ENCODE measurements around the gene CHN1. TPM values are rescaled to one million over a fixed set of nuclear protein-coding genes. Genes with fewer than 3 reads are reported as not detected.

Gene CHN1
- total RNA-seq, 2 donors from 2014 or later = 13.3 to 30.7 TPM

GRCh38 chr2:175039031-175039430 is 33.9 kb upstream of the CHN1 start:
- Histone ChIP-seq H3K27me3 (replicated peaks; ENCODE audit: insufficient read depth) (no peaks in the 10 kb centered on the region), H3K4me3 (no peak overlapping the region), H3K27ac (no peak overlapping the region), H3K36me3 (no peaks in the 10 kb centered on the region), H3K4me1 (ENCODE audit: control insufficient read depth in 1 of 2, low read depth in 2 of 2) (peaks cover 0 to 6% of the 10 kb centered on the region in 2 donors), H3K9me3 (no peaks in the 10 kb centered on the region)
- ATAC-seq (ENCODE audit: insufficient number of reproducible peaks, low FRiP score, low read depth) (no peak), DNase-seq (ENCODE audit: low spot score) (no peak)
- TF ChIP-seq, protein P1, sequence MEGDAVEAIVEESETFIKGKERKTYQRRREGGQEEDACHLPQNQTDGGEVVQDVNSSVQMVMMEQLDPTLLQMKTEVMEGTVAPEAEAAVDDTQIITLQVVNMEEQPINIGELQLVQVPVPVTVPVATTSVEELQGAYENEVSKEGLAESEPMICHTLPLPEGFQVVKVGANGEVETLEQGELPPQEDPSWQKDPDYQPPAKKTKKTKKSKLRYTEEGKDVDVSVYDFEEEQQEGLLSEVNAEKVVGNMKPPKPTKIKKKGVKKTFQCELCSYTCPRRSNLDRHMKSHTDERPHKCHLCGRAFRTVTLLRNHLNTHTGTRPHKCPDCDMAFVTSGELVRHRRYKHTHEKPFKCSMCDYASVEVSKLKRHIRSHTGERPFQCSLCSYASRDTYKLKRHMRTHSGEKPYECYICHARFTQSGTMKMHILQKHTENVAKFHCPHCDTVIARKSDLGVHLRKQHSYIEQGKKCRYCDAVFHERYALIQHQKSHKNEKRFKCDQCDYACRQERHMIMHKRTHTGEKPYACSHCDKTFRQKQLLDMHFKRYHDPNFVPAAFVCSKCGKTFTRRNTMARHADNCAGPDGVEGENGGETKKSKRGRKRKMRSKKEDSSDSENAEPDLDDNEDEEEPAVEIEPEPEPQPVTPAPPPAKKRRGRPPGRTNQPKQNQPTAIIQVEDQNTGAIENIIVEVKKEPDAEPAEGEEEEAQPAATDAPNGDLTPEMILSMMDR (IDR thresholded peaks at IDR 0.05) = no peak

DNA sequence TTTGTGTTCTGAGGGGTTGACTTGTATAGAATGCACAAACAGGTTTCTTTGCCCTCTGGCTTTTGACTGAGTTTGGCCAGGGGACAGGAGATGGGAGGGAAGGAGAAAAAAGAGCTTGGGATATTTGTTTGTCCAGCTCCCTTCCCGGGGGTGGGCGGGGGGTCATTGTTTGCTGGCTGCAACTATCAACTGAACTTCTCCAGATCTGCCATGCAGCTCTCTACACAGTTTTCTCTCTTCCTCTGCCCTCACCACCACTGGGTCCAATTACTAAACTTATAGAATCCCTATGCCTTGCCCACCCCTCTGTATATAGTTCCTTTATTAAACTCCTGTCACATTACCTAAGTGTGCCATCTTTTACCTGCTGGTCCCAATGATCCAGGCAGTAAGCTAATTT is 32.8 kb upstream of the CHN1 start:
- H3K4me1 ChIP-seq (ENCODE audit: control insufficient read depth in 1 of 2, low read depth in 2 of 2) = peaks cover 0 to 6% of the 10 kb centered on the region in 2 donors
- H3K27ac ChIP-seq = no peak overlapping the region
- no peaks in the 10 kb centered on the region for H3K36me3 ChIP-seq
- H3K4me3 ChIP-seq = no peak overlapping the region
- TF ChIP-seq, protein P1 (IDR thresholded peaks at IDR 0.05) = no peak
- ATAC-seq (ENCODE audit: insufficient number of reproducible peaks, low FRiP score, low read depth) (no peak), DNase-seq (ENCODE audit: low spot score) (no peak)
- no peaks in the 10 kb centered on the region for H3K9me3 ChIP-seq
- H3K27me3 ChIP-seq (replicated peaks; ENCODE audit: insufficient read depth) = no peaks in the 10 kb centered on the region

DNA sequence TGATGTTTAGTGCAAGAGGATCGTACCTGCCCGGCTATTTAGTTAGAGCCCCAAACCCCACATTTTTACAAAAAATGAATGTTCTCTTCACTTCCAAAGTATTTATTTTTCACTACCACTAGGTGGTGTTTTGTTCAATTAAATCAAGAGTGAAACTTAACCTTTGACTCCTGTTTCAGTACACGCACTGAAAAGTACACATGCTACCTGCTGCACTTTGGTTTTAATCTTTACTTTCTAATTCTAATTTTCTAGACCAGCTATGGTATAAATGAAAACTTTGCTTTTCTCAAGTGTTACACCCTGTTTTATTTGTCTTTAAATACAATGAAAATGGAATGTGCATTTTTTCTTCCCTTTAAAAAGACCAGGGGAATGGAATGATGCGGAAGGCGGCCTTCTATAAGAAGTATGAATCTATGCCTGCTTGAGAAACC is 31.4 kb upstream of the CHN1 start:
- DNase-seq (ENCODE audit: low spot score) (no peak), ATAC-seq (ENCODE audit: insufficient number of reproducible peaks, low FRiP score, low read depth) (no peak)
- TF ChIP-seq, protein P1 (IDR thresholded peaks at IDR 0.05) = peak; percentile 59
- Histone ChIP-seq H3K27ac (no peak overlapping the region), H3K4me3 (peak overlapping the region; percentile 17), H3K27me3 (replicated peaks; ENCODE audit: insufficient read depth) (no peaks in the 10 kb centered on the region), H3K4me1 (ENCODE audit: control insufficient read depth in 1 of 2, low read depth in 2 of 2) (peaks cover 0 to 6% of the 10 kb centered on the region in 2 donors), H3K36me3 (no peaks in the 10 kb centered on the region), H3K9me3 (no peaks in the 10 kb centered on the region)

- Histone ChIP-seq H3K36me3 (no peaks in the 10 kb centered on the region), H3K27ac (no peak overlapping the region)
Observed at GRCh38 chr2:175035806-175036205, 30.6 kb upstream of the CHN1 start.

DNA sequence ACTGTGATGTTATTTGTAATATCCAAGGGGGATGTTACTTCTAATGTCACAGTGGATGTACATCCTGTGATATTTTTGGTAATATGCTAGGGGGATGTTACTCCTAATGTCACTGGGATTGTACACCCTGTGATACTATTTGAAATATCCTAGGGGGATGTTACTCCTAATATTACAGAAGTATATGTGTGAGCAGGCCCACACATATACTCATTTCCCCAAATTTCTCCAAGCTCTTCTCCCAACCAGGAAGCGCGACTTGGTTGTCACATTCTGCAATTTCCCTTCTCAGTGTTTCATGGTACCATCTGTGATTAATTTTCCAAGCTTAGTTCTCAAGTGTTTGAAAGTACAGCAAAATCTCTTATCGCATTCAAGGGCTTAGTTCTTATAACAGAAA is 29.5 kb upstream of the CHN1 start:
- TF ChIP-seq, protein P1 (IDR thresholded peaks at IDR 0.05) = no peak
- H3K4me1 ChIP-seq (ENCODE audit: control insufficient read depth in 1 of 2, low read depth in 2 of 2) = peaks cover 0 to 6% of the 10 kb centered on the region in 2 donors
- H3K36me3 ChIP-seq = no peaks in the 10 kb centered on the region
- H3K27ac ChIP-seq = no peak overlapping the region
- ATAC-seq (ENCODE audit: insufficient number of reproducible peaks, low FRiP score, low read depth) = no peak
- no peaks in the 10 kb centered on the region for H3K9me3 ChIP-seq
- no peak overlapping the region for H3K4me3 ChIP-seq
- H3K27me3 ChIP-seq (replicated peaks; ENCODE audit: insufficient read depth) = no peaks in the 10 kb centered on the region
- no peak for DNase-seq (ENCODE audit: low spot score)

More at GRCh38 chr2:175035806-175036205, 30.6 kb upstream of the CHN1 start:
- Histone ChIP-seq H3K4me1 (ENCODE audit: control insufficient read depth in 1 of 2, low read depth in 2 of 2) (peaks cover 0 to 6% of the 10 kb centered on the region in 2 donors), H3K4me3 (no peak overlapping the region), H3K27me3 (replicated peaks; ENCODE audit: insufficient read depth) (no peaks in the 10 kb centered on the region), H3K9me3 (no peaks in the 10 kb centered on the region)
- TF ChIP-seq, protein P1 (IDR thresholded peaks at IDR 0.05) = no peak
- DNase-seq (ENCODE audit: low spot score) (no peak), ATAC-seq (ENCODE audit: insufficient number of reproducible peaks, low FRiP score, low read depth) (no peak)
